Measurements from ENCODE around the gene OAS3. TPM values are rescaled to one million over a fixed set of nuclear protein-coding genes. Genes with fewer than 3 reads are reported as not detected.
A peak's percentile ranks its signal among the peaks of the same experiment; 100 is the strongest.

The OAS3 gene
- total and polyA plus RNA-seq, 4 donors, result 3.8 to 9.5 (median 5.4) TPM

DNA sequence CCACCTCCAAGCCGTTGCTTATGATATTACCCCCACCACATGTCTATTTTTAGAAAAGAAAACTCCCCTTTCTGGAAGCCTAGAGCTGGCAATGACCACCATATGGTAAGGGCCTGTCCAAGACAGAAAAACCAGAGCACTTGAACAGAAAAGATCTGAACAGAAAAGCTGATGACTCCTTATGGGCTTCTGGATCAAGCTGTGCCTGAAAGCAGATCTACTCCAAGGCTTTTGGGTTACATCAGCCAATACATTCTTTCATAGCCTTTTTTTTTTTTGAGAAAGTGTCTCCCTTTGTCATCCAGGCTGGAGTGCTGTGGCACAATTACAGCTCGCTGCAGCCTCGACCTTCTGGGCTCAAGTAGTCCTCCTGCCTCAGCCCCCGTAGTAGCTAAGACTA, 23.3 kb downstream of the OAS3 start:
- Histone ChIP-seq H3K9me3 (ENCODE audit: control insufficient read depth in 4 of 4, low read length in 3 of 4) (no peaks in the 10 kb centered on the region), H3K27ac (ENCODE audit: low read depth in 1 of 2, low read length in 2 of 2) (no peak overlapping the region), H3K4me3 (ENCODE audit: low read depth in 1 of 3, low read length in 3 of 3) (no peak overlapping the region), H3K4me1 (ENCODE audit: control insufficient read depth in 4 of 4, insufficient read depth in 4 of 4, low read length in 3 of 4) (no peaks in the 10 kb centered on the region), H3K27me3 (ENCODE audit: control insufficient read depth in 4 of 4, insufficient read depth in 4 of 4, low read length in 3 of 4) (no peaks in the 10 kb centered on the region), H3K9ac (ENCODE audit: low read depth in 1 of 2, low read length in 2 of 2) (no peak overlapping the region), H3K36me3 (ENCODE audit: control insufficient read depth in 4 of 4, insufficient read depth in 3 of 4, low read depth in 1 of 4, low read length in 3 of 4) (peaks cover 9 to 33% (median 17%) of the 10 kb centered on the region in 4 donors)
- DNase-seq (ENCODE audit: low spot score), result no peak
- TF ChIP-seq RAD21 (IDR thresholded peaks at IDR 0.05), result no peak
- TF ChIP-seq YY1 (IDR thresholded peaks at IDR 0.05), result no peak
- TF ChIP-seq, protein P1, sequence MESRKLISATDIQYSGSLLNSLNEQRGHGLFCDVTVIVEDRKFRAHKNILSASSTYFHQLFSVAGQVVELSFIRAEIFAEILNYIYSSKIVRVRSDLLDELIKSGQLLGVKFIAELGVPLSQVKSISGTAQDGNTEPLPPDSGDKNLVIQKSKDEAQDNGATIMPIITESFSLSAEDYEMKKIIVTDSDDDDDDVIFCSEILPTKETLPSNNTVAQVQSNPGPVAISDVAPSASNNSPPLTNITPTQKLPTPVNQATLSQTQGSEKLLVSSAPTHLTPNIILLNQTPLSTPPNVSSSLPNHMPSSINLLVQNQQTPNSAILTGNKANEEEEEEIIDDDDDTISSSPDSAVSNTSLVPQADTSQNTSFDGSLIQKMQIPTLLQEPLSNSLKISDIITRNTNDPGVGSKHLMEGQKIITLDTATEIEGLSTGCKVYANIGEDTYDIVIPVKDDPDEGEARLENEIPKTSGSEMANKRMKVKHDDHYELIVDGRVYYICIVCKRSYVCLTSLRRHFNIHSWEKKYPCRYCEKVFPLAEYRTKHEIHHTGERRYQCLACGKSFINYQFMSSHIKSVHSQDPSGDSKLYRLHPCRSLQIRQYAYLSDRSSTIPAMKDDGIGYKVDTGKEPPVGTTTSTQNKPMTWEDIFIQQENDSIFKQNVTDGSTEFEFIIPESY (IDR thresholded peaks at IDR 0.05), result no peak
- TF ChIP-seq SP1 (IDR thresholded peaks at IDR 0.05), result no peak
- TF ChIP-seq HNF4A (conservative IDR thresholded peaks at IDR 0.05), result no peak
- TF ChIP-seq TAF1 (conservative IDR thresholded peaks at IDR 0.05), result no peak
- TF ChIP-seq, protein P2, sequence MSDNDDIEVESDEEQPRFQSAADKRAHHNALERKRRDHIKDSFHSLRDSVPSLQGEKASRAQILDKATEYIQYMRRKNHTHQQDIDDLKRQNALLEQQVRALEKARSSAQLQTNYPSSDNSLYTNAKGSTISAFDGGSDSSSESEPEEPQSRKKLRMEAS (IDR thresholded peaks at IDR 0.05), result no peak
- TF ChIP-seq GABPA (IDR thresholded peaks at IDR 0.05 in 1 of 2, conservative IDR thresholded peaks at IDR 0.05 in 1 of 2), result no peak
- TF ChIP-seq FOXA2 (IDR thresholded peaks at IDR 0.05), result no peak
- no peak for TF ChIP-seq EGR1 (IDR thresholded peaks at IDR 0.05; ENCODE audit: low read depth in 2 of 2)
- 94% methylated on average over 4 of the region's 4 CpGs for WGBS

DNA sequence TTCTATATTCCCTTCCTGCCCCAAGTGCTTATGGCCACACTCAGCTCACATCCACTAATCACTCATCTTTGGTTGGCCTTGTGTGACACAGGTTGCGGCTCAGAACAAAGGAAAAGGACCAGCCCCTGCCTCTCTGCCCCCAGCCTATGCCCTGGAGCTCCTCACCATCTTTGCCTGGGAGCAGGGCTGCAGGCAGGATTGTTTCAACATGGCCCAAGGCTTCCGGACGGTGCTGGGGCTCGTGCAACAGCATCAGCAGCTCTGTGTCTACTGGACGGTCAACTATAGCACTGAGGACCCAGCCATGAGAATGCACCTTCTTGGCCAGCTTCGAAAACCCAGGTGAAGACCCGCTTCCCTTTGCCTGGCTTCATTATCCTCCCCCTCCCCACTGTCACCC, 24.3 kb downstream of the OAS3 start:
- H3K9me3 ChIP-seq (ENCODE audit: control insufficient read depth in 4 of 4, low read length in 3 of 4), result no peaks in the 10 kb centered on the region
- 98% methylated on average over 7 of the region's 7 CpGs for WGBS
- no peaks in the 10 kb centered on the region for H3K27me3 ChIP-seq (ENCODE audit: control insufficient read depth in 4 of 4, insufficient read depth in 4 of 4, low read length in 3 of 4)
- peak; percentile 13 for DNase-seq (ENCODE audit: low spot score)
- peaks cover 9 to 39% (median 17%) of the 10 kb centered on the region in 4 donors for H3K36me3 ChIP-seq (ENCODE audit: control insufficient read depth in 4 of 4, insufficient read depth in 3 of 4, low read depth in 1 of 4, low read length in 3 of 4)
- TF ChIP-seq GABPA (IDR thresholded peaks at IDR 0.05 in 1 of 2, conservative IDR thresholded peaks at IDR 0.05 in 1 of 2) (no peak), RXRA (IDR thresholded peaks at IDR 0.05) (no peak)
- TF ChIP-seq, protein P3, sequence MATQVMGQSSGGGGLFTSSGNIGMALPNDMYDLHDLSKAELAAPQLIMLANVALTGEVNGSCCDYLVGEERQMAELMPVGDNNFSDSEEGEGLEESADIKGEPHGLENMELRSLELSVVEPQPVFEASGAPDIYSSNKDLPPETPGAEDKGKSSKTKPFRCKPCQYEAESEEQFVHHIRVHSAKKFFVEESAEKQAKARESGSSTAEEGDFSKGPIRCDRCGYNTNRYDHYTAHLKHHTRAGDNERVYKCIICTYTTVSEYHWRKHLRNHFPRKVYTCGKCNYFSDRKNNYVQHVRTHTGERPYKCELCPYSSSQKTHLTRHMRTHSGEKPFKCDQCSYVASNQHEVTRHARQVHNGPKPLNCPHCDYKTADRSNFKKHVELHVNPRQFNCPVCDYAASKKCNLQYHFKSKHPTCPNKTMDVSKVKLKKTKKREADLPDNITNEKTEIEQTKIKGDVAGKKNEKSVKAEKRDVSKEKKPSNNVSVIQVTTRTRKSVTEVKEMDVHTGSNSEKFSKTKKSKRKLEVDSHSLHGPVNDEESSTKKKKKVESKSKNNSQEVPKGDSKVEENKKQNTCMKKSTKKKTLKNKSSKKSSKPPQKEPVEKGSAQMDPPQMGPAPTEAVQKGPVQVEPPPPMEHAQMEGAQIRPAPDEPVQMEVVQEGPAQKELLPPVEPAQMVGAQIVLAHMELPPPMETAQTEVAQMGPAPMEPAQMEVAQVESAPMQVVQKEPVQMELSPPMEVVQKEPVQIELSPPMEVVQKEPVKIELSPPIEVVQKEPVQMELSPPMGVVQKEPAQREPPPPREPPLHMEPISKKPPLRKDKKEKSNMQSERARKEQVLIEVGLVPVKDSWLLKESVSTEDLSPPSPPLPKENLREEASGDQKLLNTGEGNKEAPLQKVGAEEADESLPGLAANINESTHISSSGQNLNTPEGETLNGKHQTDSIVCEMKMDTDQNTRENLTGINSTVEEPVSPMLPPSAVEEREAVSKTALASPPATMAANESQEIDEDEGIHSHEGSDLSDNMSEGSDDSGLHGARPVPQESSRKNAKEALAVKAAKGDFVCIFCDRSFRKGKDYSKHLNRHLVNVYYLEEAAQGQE (IDR thresholded peaks at IDR 0.05), result no peak
- no peak overlapping the region for H3K4me3 ChIP-seq (ENCODE audit: low read depth in 1 of 3, low read length in 3 of 3)
- H3K9ac ChIP-seq (ENCODE audit: low read depth in 1 of 2, low read length in 2 of 2), result no peak overlapping the region
- no peak overlapping the region for H3K27ac ChIP-seq (ENCODE audit: low read depth in 1 of 2, low read length in 2 of 2)
- H3K4me1 ChIP-seq (ENCODE audit: control insufficient read depth in 4 of 4, insufficient read depth in 4 of 4, low read length in 3 of 4), result no peaks in the 10 kb centered on the region

DNA sequence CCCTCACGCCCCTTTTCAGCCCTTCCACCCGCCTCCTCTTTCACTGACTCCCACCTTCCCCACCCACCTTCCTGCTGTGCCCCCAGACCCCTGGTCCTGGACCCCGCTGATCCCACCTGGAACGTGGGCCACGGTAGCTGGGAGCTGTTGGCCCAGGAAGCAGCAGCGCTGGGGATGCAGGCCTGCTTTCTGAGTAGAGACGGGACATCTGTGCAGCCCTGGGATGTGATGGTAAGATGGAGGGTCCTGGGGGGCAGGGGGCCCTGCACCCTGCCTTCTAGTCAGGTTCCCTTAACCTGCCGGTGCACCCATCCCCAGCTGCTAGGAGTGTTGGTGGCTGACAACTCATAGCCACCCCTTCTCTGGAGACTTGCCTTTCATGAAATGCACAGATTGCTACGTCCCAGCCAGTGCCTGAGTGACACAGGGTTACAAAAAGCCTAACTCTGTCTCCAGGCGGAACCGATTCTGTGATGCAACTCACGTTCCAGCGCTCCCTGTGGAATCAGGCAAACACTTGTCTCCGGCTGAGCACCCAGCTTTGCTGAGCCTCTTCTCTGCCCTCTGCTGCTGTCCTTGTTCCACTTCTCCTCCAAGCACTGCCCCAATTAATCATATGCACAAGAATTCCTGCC, 25.1 kb downstream of the OAS3 start:
- Histone ChIP-seq H3K9me3 (ENCODE audit: control insufficient read depth in 4 of 4, low read length in 3 of 4) (no peaks in the 10 kb centered on the region), H3K4me3 (ENCODE audit: low read depth in 1 of 3, low read length in 3 of 3) (no peak overlapping the region), H3K36me3 (ENCODE audit: control insufficient read depth in 4 of 4, insufficient read depth in 3 of 4, low read depth in 1 of 4, low read length in 3 of 4) (peaks cover 9 to 43% (median 19%) of the 10 kb centered on the region in 4 donors), H3K9ac (ENCODE audit: low read depth in 1 of 2, low read length in 2 of 2) (no peak overlapping the region), H3K27ac (ENCODE audit: low read depth in 1 of 2, low read length in 2 of 2) (no peak overlapping the region), H3K4me1 (ENCODE audit: control insufficient read depth in 4 of 4, insufficient read depth in 4 of 4, low read length in 3 of 4) (no peaks in the 10 kb centered on the region), H3K27me3 (ENCODE audit: control insufficient read depth in 4 of 4, insufficient read depth in 4 of 4, low read length in 3 of 4) (no peaks in the 10 kb centered on the region)
- peak; percentile 17 for DNase-seq (ENCODE audit: low spot score)
- 96% methylated on average over 14 of the region's 14 CpGs for WGBS
- TF ChIP-seq, protein P2 (IDR thresholded peaks at IDR 0.05), result no peak
- TF ChIP-seq HNF4G (IDR thresholded peaks at IDR 0.05), result no peak
- TF ChIP-seq FOXA2 (IDR thresholded peaks at IDR 0.05), result no peak
- TF ChIP-seq SP1 (IDR thresholded peaks at IDR 0.05), result no peak
- TF ChIP-seq, protein P4, sequence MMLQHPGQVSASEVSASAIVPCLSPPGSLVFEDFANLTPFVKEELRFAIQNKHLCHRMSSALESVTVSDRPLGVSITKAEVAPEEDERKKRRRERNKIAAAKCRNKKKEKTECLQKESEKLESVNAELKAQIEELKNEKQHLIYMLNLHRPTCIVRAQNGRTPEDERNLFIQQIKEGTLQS (IDR thresholded peaks at IDR 0.05), result no peak
- no peak for TF ChIP-seq RXRA (IDR thresholded peaks at IDR 0.05)
- no peak for TF ChIP-seq NR2F2 (IDR thresholded peaks at IDR 0.05)
- TF ChIP-seq, protein P1 (IDR thresholded peaks at IDR 0.05), result no peak
- TF ChIP-seq YY1 (IDR thresholded peaks at IDR 0.05), result no peak
- no peak for TF ChIP-seq GABPA (IDR thresholded peaks at IDR 0.05 in 1 of 2, conservative IDR thresholded peaks at IDR 0.05 in 1 of 2)
- no peak for TF ChIP-seq HNF4A (conservative IDR thresholded peaks at IDR 0.05)
- TF ChIP-seq TAF1 (conservative IDR thresholded peaks at IDR 0.05), result no peak
- no peak for TF ChIP-seq RAD21 (IDR thresholded peaks at IDR 0.05)
